Measurements from ENCODE around the gene ACP7. TPM values are rescaled to one million over a fixed set of nuclear protein-coding genes. Genes with fewer than 3 reads are reported as not detected.
"Not testable (repeated sequence)": the region's sequence is repeated elsewhere in the genome, so short reads cannot be mapped to it uniquely, and the experiment has no call there.

The ACP7 gene
- total RNA-seq, 1 experiment from 2014 or later, result 0.15 TPM

- Histone ChIP-seq H4K8ac (replicated peaks; ENCODE audit: insufficient read length, low read depth, low read length) (no peak overlapping the region), H4K20me1 (ENCODE audit: control insufficient read depth, insufficient read depth, insufficient read length) (no peaks in the 10 kb centered on the region), H4K5ac (ENCODE audit: insufficient read length, low read depth, low read length) (no peak overlapping the region), H4K91ac (ENCODE audit: insufficient read length, low read depth, low read length) (no peak overlapping the region), H2BK120ac (ENCODE audit: low read depth, low read length, poor library complexity, severe bottlenecking) (no peak overlapping the region), H3K4ac (ENCODE audit: low read depth, low read length) (no peak overlapping the region), H3K4me2 (ENCODE audit: insufficient read depth, insufficient read length, low read length) (no peak overlapping the region), H3K23me2 (ENCODE audit: insufficient read length, low read depth, low read length, poor library complexity, severe bottlenecking) (no peaks in the 10 kb centered on the region), H3K27me3 (ENCODE audit: insufficient read depth, low read length) (no peaks in the 10 kb centered on the region), H3K4me1 (ENCODE audit: insufficient read depth, low read length) (no peaks in the 10 kb centered on the region), H3K56ac (ENCODE audit: insufficient read length, low read depth, low read length) (no peak overlapping the region), H2AFZ (ENCODE audit: low read length) (no peak overlapping the region), H3K23ac (ENCODE audit: insufficient read length, low read depth, low read length) (no peak overlapping the region), H3K79me2 (ENCODE audit: insufficient read depth, low read length) (no peaks in the 10 kb centered on the region), H2BK20ac (ENCODE audit: low read depth, low read length, poor library complexity, severe bottlenecking) (no peak overlapping the region), H2BK15ac (ENCODE audit: low read depth, low read length) (no peak overlapping the region), H3K9me3 (ENCODE audit: control insufficient read depth, low read depth, low read length) (no peaks in the 10 kb centered on the region), H2BK5ac (ENCODE audit: insufficient read length, low read length) (no peak overlapping the region), H2BK12ac (ENCODE audit: insufficient read length, low read depth, low read length) (no peak overlapping the region), H3K79me1 (ENCODE audit: insufficient read depth, low read depth, low read length, poor library complexity, severe bottlenecking) (no peaks in the 10 kb centered on the region), H3K18ac (ENCODE audit: insufficient read length, low read depth, low read length) (no peak overlapping the region), H3K27ac (ENCODE audit: insufficient read length, low read depth, low read length) (no peak overlapping the region), H3T11ph (ENCODE audit: low read length) (no peak overlapping the region), H2AK5ac (ENCODE audit: insufficient read length, low read length) (no peak overlapping the region), H3K14ac (ENCODE audit: insufficient read depth, low read length) (no peak overlapping the region), H3K9ac (ENCODE audit: extremely low read depth, insufficient read length, low read length) (no peak overlapping the region)
- no peaks in the 10 kb centered on the region for H3K9me3 Mint-ChIP-seq
- no peaks in the 10 kb centered on the region for H3K36me3 Mint-ChIP-seq (ENCODE audit: insufficient read depth in 1 of 3, low read depth in 3 of 3)
- no peak for DNase-seq
- WGBS (ENCODE audit: extremely low coverage, insufficient read length, low lambda C conversion rate), result no CpG with 5 or more reads among the region's 11 CpGs
- H3K27ac Mint-ChIP-seq, result no peak overlapping the region
- peaks cover 4% of the 10 kb centered on the region for H3K27me3 Mint-ChIP-seq (ENCODE audit: low read depth)
- TF ChIP-seq, protein P1, sequence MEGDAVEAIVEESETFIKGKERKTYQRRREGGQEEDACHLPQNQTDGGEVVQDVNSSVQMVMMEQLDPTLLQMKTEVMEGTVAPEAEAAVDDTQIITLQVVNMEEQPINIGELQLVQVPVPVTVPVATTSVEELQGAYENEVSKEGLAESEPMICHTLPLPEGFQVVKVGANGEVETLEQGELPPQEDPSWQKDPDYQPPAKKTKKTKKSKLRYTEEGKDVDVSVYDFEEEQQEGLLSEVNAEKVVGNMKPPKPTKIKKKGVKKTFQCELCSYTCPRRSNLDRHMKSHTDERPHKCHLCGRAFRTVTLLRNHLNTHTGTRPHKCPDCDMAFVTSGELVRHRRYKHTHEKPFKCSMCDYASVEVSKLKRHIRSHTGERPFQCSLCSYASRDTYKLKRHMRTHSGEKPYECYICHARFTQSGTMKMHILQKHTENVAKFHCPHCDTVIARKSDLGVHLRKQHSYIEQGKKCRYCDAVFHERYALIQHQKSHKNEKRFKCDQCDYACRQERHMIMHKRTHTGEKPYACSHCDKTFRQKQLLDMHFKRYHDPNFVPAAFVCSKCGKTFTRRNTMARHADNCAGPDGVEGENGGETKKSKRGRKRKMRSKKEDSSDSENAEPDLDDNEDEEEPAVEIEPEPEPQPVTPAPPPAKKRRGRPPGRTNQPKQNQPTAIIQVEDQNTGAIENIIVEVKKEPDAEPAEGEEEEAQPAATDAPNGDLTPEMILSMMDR (conservative IDR thresholded peaks at IDR 0.05), result no peak
- H3K4me1 Mint-ChIP-seq, result peaks cover 4 to 7% of the 10 kb centered on the region in 2 experiments
- H3K4me3 Mint-ChIP-seq, result no peak overlapping the region
Measured at GRCh38 chr19:39115105-39115847, 31.1 kb downstream of the ACP7 start.

GRCh38 chr19:39117023-39117422 lies 32.9 kb downstream of the ACP7 start:
- not testable (repeated sequence) for H3K27me3 ChIP-seq (ENCODE audit: insufficient read depth, low read length); H2AK5ac ChIP-seq (ENCODE audit: insufficient read length, low read length); H3K27ac ChIP-seq (ENCODE audit: insufficient read length, low read depth, low read length); H2AFZ ChIP-seq (ENCODE audit: low read length); H3K4me3 Mint-ChIP-seq; DNase-seq; H3K23me2 ChIP-seq (ENCODE audit: insufficient read length, low read depth, low read length, poor library complexity, severe bottlenecking); H3K79me2 ChIP-seq (ENCODE audit: insufficient read depth, low read length); H3K9me3 ChIP-seq (ENCODE audit: control insufficient read depth, low read depth, low read length); H2BK15ac ChIP-seq (ENCODE audit: low read depth, low read length); H3K4me1 ChIP-seq (ENCODE audit: insufficient read depth, low read length); H4K20me1 ChIP-seq (ENCODE audit: control insufficient read depth, insufficient read depth, insufficient read length); H3K18ac ChIP-seq (ENCODE audit: insufficient read length, low read depth, low read length); H3K27ac Mint-ChIP-seq; H3T11ph ChIP-seq (ENCODE audit: low read length); H3K4me1 Mint-ChIP-seq; H2BK5ac ChIP-seq (ENCODE audit: insufficient read length, low read length); H3K4ac ChIP-seq (ENCODE audit: low read depth, low read length); H3K27me3 Mint-ChIP-seq (ENCODE audit: low read depth); H2BK120ac ChIP-seq (ENCODE audit: low read depth, low read length, poor library complexity, severe bottlenecking); H4K8ac ChIP-seq (replicated peaks; ENCODE audit: insufficient read length, low read depth, low read length); H4K91ac ChIP-seq (ENCODE audit: insufficient read length, low read depth, low read length); H4K5ac ChIP-seq (ENCODE audit: insufficient read length, low read depth, low read length); H3K36me3 Mint-ChIP-seq (ENCODE audit: insufficient read depth in 1 of 3, low read depth in 3 of 3); H3K9ac ChIP-seq (ENCODE audit: extremely low read depth, insufficient read length, low read length); H3K23ac ChIP-seq (ENCODE audit: insufficient read length, low read depth, low read length); H3K9me3 Mint-ChIP-seq; H3K79me1 ChIP-seq (ENCODE audit: insufficient read depth, low read depth, low read length, poor library complexity, severe bottlenecking); H2BK20ac ChIP-seq (ENCODE audit: low read depth, low read length, poor library complexity, severe bottlenecking); H3K56ac ChIP-seq (ENCODE audit: insufficient read length, low read depth, low read length); H2BK12ac ChIP-seq (ENCODE audit: insufficient read length, low read depth, low read length); H3K14ac ChIP-seq (ENCODE audit: insufficient read depth, low read length); H3K4me2 ChIP-seq (ENCODE audit: insufficient read depth, insufficient read length, low read length)
- WGBS (ENCODE audit: extremely low coverage, insufficient read length, low lambda C conversion rate), result no CpG with 5 or more reads among the region's 8 CpGs

Measured in H9 (cell line).